HL-60 (cell line): ENCODE data around the gene SERINC2.

Experiments used
- DNase-seq, 2 experiments: peaks; one replicate each; pipeline ENCODE4 v3.0.0-alpha.2; 2010 to 2020; ENCODE audit warnings: low read depth in 1 of 2, low spot score in 1 of 2
- H3K27ac ChIP-seq: fragments of 250-450 bp; sonication (Bioruptor Pico); replicated peaks from 2 replicates; pipeline ENCODE4 v1.5.1; 2020; ENCODE audit warnings: mild to moderate bottlenecking, moderate library complexity
- H3K27me3 ChIP-seq: fragments of 250-450 bp; sonication (Bioruptor Pico); 2 replicates; pipeline ENCODE4 v1.5.1; 2021; ENCODE audit warnings: mild to moderate bottlenecking, moderate library complexity; ENCODE audit not compliant: insufficient read depth, poor library complexity, severe bottlenecking
- H3K4me3 ChIP-seq: replicated peaks from 2 replicates; pipeline ENCODE4 v1.5.1; 2011; ENCODE audit warnings: mild to moderate bottlenecking, control low read depth, low read length; ENCODE audit not compliant: insufficient read depth
- CTCF ChIP-seq: IDR thresholded peaks from one replicate; pipeline ENCODE4 v1.5.1; 2011; ENCODE audit warnings: low read length, control low read depth, inconsistent platforms; ENCODE audit not compliant: insufficient read depth
- GABPA ChIP-seq: IDR thresholded peaks from 2 replicates; pipeline ENCODE4 v1.6.1; 2012; ENCODE audit warnings: low read depth
- POLR2AphosphoS5 ChIP-seq: IDR thresholded peaks from 2 replicates; pipeline ENCODE4 v1.6.1; 2012; ENCODE audit warnings: low read depth
- REST ChIP-seq: IDR thresholded peaks from 2 replicates; pipeline ENCODE4 v1.6.1; 2012; ENCODE audit warnings: low read depth; ENCODE audit not compliant: insufficient replicate concordance
- SPI1 ChIP-seq: IDR thresholded peaks from 2 replicates; pipeline ENCODE4 v1.6.1; 2012; ENCODE audit warnings: low read depth, mild to moderate bottlenecking, borderline replicate concordance

SERINC2 gene

GRCh38 chr1:31453384-31454079 lies 40.5 kb downstream of the SERINC2 start:
- DNase-seq, result no peak
- no peak overlapping the region for H3K4me3 ChIP-seq
- no peak overlapping the region for H3K27ac ChIP-seq
- no peak for TF ChIP-seq CTCF
- no peak for TF ChIP-seq REST
- no peak for TF ChIP-seq SPI1
- no peaks in the 10 kb centered on the region for H3K27me3 ChIP-seq

- TF ChIP-seq CTCF (no peak), GABPA (no peak), POLR2AphosphoS5 (no peak), SPI1 (no peak), REST (no peak)
- Histone ChIP-seq H3K4me3 (no peak overlapping the region), H3K27me3 (no peaks in the 10 kb centered on the region), H3K27ac (no peak overlapping the region)
- DNase-seq, result no peak
Measured at GRCh38 chr1:31458287-31458896, 45.4 kb downstream of the SERINC2 start.

GRCh38 chr1:31460027-31460426 lies 47.0 kb downstream of the SERINC2 start:
- no peak for DNase-seq
- no peak for TF ChIP-seq GABPA
- TF ChIP-seq POLR2AphosphoS5, result no peak
- TF ChIP-seq SPI1, result no peak
- no peak for TF ChIP-seq CTCF
- TF ChIP-seq REST, result no peak
- Histone ChIP-seq H3K27ac (no peak overlapping the region), H3K4me3 (no peak overlapping the region), H3K27me3 (no peaks in the 10 kb centered on the region)
